Measurements from ENCODE around the gene KAZN. TPM values are rescaled to one million over a fixed set of nuclear protein-coding genes. Genes with fewer than 3 reads are reported as not detected.

KAZN gene
- total RNA-seq, 4 donors from 2014 or later = 9.2 to 30.6 (median 21.2) TPM

DNA sequence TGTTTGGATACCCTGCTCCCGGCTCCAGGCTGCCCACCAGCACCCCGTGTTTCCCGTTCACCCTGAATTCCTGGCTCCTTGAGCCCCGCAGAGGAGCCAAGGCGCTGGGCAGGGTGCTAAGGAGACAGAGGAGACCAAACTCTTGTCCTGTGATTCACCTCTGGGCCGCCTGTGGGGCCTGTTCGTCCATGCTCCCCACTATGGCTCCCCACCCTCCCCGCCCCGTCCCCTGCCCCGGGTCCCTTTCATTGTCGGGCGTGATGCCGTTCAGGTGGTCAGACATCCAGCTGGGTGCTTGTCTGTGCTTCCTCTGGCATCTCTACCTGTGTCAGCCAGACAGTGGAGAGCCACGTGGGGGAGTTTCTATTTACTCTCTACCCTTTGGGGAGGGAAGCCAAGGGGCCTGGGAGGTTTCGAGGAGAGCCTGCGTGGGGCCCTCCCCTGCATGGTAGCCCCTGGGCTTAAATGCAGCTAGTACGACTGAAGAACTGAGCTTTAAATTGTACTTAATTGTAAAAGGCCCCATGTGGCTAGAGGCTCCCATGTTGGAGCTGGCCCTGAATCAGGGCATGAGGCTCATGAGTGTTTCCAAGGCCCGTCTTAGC lies 333.7 kb downstream of the KAZN start:
- DNase-seq (ENCODE audit: low spot score) (no peak), ATAC-seq (ENCODE audit: low FRiP score) (no peak)
- TF ChIP-seq, protein P1, sequence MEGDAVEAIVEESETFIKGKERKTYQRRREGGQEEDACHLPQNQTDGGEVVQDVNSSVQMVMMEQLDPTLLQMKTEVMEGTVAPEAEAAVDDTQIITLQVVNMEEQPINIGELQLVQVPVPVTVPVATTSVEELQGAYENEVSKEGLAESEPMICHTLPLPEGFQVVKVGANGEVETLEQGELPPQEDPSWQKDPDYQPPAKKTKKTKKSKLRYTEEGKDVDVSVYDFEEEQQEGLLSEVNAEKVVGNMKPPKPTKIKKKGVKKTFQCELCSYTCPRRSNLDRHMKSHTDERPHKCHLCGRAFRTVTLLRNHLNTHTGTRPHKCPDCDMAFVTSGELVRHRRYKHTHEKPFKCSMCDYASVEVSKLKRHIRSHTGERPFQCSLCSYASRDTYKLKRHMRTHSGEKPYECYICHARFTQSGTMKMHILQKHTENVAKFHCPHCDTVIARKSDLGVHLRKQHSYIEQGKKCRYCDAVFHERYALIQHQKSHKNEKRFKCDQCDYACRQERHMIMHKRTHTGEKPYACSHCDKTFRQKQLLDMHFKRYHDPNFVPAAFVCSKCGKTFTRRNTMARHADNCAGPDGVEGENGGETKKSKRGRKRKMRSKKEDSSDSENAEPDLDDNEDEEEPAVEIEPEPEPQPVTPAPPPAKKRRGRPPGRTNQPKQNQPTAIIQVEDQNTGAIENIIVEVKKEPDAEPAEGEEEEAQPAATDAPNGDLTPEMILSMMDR (IDR thresholded peaks at IDR 0.05) = no peak

DNA sequence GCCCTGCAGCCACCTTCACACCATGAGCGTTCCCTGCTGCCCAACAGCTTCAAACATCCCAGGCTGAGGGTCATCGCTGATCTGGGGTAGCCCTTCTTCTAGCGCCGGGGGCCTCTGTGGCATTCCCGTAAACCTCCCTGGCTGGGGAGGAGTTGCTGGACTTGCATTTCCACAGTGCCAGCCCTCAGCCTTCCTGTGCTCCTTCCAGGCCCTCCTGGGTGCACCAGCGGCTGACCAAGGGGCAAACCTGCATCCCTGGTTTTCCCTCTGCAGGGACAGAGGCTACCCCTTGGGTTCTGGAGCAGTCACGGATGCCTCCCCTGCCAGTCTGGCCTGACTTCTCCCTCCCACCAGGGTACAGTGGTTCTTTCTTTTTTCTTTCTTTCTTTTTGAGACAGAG lies 336.4 kb downstream of the KAZN start:
- ATAC-seq (ENCODE audit: low FRiP score) = no peak
- DNase-seq (ENCODE audit: low spot score) = no peak
- TF ChIP-seq, protein P1 (IDR thresholded peaks at IDR 0.05) = no peak

DNA sequence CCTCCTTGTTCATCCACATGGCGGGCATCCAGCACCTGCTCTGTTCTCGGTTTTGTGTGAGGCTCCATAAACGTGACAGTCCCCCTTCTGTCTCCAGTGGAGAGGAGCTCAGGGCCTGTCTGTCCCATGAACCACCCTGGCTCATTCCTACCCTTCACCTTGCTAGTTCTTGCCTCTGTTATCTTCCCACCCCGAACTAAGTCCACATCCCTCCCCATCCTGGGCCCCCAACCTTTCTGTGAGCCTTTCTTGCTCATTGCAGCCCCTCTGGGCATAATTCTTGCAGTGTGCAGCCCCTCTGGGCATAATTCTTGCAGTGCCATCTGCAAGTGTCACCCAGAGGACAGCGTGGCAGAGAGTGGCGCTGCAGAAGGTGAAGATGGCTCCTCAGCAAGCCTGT lies 338.3 kb downstream of the KAZN start:
- TF ChIP-seq, protein P1 (IDR thresholded peaks at IDR 0.05) = no peak
- no peak for ATAC-seq (ENCODE audit: low FRiP score)

DNA sequence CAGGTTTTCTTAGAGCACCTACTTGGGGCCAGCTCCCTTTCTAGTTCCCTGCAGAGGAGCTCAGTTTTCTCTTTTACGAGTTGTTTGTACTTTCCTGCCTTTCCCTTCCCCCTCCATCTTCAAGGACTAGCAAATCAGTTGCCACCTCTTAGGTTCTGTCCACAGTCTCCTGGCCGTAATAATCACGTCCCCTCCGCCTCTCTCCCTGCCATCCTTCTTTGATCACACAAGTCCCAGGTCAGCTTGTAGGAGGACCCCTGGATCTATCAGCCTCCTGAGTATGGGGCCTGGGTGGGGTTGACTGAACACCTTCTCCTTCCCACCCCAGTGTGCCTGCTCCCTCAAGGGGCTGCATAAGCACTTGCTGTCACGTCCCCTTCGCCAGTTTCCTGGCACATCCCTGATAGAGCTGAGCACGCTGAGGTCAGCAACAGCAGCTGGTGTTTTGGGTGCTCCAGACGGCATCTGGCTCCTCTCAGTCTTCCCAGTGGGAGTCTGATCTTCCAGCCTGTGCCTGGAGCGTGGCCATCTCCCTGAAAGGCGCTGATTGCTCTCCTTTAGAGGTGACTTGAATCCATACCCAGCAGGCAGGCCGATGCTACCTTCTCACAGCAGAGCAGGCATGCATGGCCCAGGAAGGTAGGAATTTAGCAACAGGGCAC lies 338.9 kb downstream of the KAZN start:
- ATAC-seq (ENCODE audit: low FRiP score) (no peak), DNase-seq (ENCODE audit: low spot score) (no peak)
- TF ChIP-seq, protein P1 (IDR thresholded peaks at IDR 0.05) = no peak

More for the DNA sequence above, 338.3 kb downstream of the KAZN start:
- DNase-seq (ENCODE audit: low spot score) = no peak

DNA sequence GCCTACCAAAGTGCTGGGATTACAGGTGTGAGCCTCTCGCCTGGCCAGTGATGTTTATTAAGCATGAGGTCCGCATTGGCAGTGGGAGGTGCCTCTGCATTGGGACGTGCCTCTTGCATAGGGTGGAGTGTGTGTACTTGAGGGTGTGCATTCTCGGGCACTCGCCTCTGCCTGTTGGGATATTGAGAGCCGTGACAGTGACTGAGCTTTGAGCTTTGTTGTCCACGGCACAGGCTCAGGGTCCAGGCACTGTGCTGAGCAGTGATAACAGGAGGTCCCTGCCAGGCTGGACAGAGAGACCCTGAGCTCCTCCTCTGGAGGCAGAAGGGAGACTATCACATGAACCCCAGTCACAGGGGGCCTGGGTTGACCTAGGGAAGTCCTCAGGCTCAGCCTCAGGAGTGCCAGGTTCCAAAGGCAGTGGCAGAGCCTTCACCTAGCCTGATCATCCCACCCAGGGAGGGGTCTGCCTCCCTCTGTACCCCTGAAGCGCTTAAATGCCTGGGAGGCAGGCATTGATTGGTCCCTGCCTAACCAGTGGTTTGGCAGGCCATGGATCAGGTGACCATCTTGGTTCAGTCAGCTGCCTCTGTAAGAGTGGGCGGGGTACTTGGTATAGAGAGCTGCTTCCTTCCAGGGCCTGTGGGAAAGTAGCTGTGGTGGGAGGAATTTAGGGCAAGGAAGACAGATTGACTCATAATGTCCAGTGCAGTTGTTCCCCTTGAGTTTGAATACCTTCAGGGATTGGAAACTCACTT lies 341.2 kb downstream of the KAZN start:
- ATAC-seq (ENCODE audit: low FRiP score) = no peak

DNA sequence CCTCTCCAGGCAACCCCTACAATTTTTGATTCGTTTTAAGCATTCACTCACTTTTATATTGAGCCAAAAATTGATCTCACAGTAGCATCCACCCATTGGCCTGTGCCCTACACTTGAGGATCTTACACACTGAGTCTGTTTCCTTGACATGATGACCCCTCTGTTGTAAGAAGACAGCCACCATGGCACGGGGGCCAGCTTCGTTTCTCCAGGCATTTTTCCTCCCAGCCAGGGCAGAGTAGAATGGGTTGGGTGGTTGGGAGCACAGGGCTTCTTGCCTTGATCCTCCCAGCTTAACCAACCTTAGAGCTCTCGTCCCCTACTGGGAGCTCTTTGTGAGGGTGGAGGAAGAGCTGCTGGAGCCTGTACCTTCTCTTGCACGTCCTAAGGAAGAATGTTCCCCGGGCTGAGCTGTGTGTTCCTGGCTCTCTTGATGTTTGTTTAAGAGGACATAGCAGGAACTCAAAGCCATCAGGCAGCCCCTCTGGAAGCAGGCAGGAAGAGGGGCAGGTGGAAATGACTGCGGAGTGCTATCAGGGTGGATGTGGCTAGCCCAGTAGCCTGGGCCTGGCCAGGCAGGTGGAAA lies 341.9 kb downstream of the KAZN start:
- ATAC-seq (ENCODE audit: low FRiP score) (no peak), DNase-seq (ENCODE audit: low spot score) (no peak)
- TF ChIP-seq, protein P1 (IDR thresholded peaks at IDR 0.05) = no peak

More for the DNA sequence above, 341.2 kb downstream of the KAZN start:
- TF ChIP-seq, protein P1 (IDR thresholded peaks at IDR 0.05) = no peak
- DNase-seq (ENCODE audit: low spot score) = no peak

All from omental fat pad (tissue), 4 donors.